ENCODE data around the gene AHCYL2.
"Not testable (repeated sequence)": the region's sequence is repeated elsewhere in the genome, so short reads cannot be mapped to it uniquely, and the experiment has no call there.

Gene AHCYL2

DNA sequence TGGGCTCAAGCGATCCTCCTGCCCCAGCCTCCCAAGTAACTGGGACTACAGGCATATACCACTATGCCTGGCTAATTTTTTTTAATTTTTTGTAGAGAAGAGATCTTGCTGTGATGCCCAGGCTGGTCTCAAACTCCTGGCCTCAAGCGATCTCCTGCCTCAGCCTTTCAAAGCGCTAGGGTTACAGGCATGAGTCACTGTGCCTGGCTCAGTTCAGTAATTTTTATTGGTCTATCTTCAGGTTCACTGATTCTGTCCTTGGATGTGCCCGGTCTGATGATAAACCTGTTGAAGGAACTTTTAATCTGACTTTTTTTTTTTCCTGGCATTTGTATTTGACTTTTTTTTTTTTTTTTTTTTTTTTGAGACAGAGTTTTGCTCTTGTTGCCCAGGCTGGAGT, 169.3 kb downstream of the AHCYL2 start:
- DNase-seq (ENCODE audit: insufficient read length, low spot score) (no peak), FAIRE-seq (no peak)
- TF ChIP-seq POLR2A (IDR thresholded peaks at IDR 0.05; ENCODE audit: low read depth, low read length): no peak

GRCh38 chr7:129394982-129395914, 170.4 kb downstream of the AHCYL2 start:
- FAIRE-seq (no peak), DNase-seq (ENCODE audit: insufficient read length, low spot score) (no peak)
- TF ChIP-seq POLR2A (IDR thresholded peaks at IDR 0.05; ENCODE audit: low read depth, low read length): no peak

- DNase-seq (ENCODE audit: insufficient read length, low spot score): peak; percentile 9
- no peak for TF ChIP-seq POLR2A (IDR thresholded peaks at IDR 0.05; ENCODE audit: low read depth, low read length)
- no peak for FAIRE-seq
Measured at GRCh38 chr7:129401228-129401966, 176.6 kb downstream of the AHCYL2 start.

GRCh38 chr7:129401967-129402860, 177.4 kb downstream of the AHCYL2 start:
- no peak for TF ChIP-seq POLR2A (IDR thresholded peaks at IDR 0.05; ENCODE audit: low read depth, low read length)
- FAIRE-seq: no peak
- no peak for DNase-seq (ENCODE audit: insufficient read length, low spot score)

GRCh38 chr7:129405527-129405926, 180.7 kb downstream of the AHCYL2 start:
- FAIRE-seq (no peak), DNase-seq (ENCODE audit: insufficient read length, low spot score) (no peak)
- no peak for TF ChIP-seq POLR2A (IDR thresholded peaks at IDR 0.05; ENCODE audit: low read depth, low read length)

- not testable (repeated sequence) for DNase-seq (ENCODE audit: insufficient read length, low spot score); FAIRE-seq
Measured at GRCh38 chr7:129410238-129410637, 185.4 kb downstream of the AHCYL2 start.

DNA sequence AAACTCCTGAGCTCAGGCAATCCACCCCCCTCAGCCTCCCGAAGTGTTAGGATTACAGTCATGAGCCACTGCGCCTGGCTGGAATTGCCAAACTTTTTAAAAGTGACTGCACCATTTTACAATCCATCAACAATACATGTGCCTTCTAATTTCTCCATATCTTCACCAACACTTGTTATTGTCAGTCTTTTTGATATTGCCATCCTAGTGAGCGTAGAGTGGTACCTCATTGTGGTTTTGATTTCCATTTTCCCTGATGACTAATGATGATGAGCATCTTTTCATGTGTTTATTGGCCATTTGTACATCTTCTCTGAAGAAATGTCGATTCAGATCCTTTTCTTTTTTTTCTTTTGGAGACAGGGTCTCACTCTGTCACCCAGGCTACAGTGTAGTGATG, 187.7 kb downstream of the AHCYL2 start:
- DNase-seq (ENCODE audit: insufficient read length, low spot score) (no peak), FAIRE-seq (no peak)
- TF ChIP-seq POLR2A (IDR thresholded peaks at IDR 0.05; ENCODE audit: low read depth, low read length): no peak

GRCh38 chr7:129417073-129417472, 192.2 kb downstream of the AHCYL2 start:
- no peak for FAIRE-seq
- DNase-seq (ENCODE audit: insufficient read length, low spot score): no peak
- no peak for TF ChIP-seq POLR2A (IDR thresholded peaks at IDR 0.05; ENCODE audit: low read depth, low read length)

DNA sequence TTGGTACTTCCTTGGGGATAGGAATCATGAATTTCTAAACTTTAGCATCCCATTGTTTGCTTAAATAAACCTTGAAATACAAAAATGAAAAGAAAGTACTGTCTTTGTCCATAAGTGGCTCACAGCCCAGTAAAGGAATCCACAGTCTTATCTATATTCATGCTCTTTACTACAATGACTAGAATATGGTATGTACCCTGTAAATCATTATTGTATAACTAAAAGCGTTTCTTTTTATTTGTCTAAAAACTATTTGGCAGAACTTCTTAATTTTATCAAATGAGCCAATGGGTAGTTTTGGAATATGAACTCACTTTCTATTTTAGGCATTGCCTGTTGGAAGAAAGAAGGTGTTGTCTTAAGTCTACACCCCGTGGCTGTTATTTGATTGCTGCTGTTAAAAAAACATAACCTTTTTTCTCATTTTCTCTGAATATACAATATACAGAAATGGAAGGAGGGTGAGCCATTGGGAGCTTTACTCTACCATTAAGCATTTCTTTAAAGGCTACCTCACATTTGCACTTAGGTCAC, 197.0 kb downstream of the AHCYL2 start:
- TF ChIP-seq POLR2A (IDR thresholded peaks at IDR 0.05; ENCODE audit: low read depth, low read length): no peak
- DNase-seq (ENCODE audit: insufficient read length, low spot score): no peak
- no peak for FAIRE-seq

- no peak for TF ChIP-seq POLR2A (IDR thresholded peaks at IDR 0.05; ENCODE audit: low read depth, low read length)
- DNase-seq (ENCODE audit: insufficient read length, low spot score) (no peak), FAIRE-seq (no peak)
Measured at GRCh38 chr7:129422727-129423126, 197.9 kb downstream of the AHCYL2 start.

GRCh38 chr7:129423700-129424410, 199.0 kb downstream of the AHCYL2 start:
- DNase-seq (ENCODE audit: insufficient read length, low spot score) (no peak), FAIRE-seq (no peak)
- no peak for TF ChIP-seq POLR2A (IDR thresholded peaks at IDR 0.05; ENCODE audit: low read depth, low read length)

DNA sequence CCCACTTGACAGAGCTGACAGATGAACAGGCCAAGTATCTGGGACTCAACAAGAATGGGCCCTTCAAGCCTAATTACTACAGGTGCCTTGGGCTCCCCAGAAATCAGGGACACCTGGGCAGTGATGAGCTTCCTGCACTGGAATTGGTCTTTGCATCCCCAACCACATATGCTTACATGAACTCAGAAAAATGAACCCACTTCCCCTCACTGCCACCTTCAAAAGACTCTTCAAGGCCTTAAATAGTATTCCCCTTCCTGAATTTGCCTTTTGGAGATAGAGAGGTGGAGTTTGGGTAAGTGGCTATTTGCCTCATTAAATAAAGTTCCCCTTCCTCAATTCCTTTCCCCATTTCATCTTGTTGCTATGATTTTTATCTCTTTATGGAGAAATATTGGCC, 201.7 kb downstream of the AHCYL2 start:
- FAIRE-seq (no peak), DNase-seq (ENCODE audit: insufficient read length, low spot score) (no peak)

DNA sequence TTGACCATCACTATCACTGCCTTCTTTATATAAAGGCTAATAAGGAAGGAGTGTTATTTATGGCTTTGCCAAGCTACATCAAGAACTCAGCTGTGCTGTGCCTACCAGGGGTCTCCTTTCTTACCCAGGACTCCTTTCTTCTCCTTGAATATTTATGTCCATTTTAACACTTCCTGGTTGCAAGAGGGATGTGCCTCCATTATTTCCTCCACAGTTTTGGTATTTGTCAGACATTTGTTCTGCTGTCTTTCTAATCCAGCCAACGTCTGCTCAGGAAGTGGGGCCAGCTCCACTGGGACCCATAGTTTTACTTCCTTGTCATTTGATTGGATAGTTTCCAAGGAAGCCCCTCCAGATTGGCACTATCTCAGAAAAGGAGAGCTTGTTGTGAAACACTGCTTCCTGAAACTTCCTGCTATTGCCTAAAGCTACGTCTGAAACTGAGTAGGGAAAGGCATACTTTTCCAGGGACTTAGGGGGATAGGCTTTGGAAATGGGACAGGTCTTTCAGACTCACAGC, 202.8 kb downstream of the AHCYL2 start:
- FAIRE-seq (no peak), DNase-seq (ENCODE audit: insufficient read length, low spot score) (no peak)
- no peak for TF ChIP-seq POLR2A (IDR thresholded peaks at IDR 0.05; ENCODE audit: low read depth, low read length)

More for the DNA sequence above, 201.7 kb downstream of the AHCYL2 start:
- TF ChIP-seq POLR2A (IDR thresholded peaks at IDR 0.05; ENCODE audit: low read depth, low read length): no peak

Measured in H54 (cell line).